Measurements from ENCODE around the gene C2CD4D.

DNA sequence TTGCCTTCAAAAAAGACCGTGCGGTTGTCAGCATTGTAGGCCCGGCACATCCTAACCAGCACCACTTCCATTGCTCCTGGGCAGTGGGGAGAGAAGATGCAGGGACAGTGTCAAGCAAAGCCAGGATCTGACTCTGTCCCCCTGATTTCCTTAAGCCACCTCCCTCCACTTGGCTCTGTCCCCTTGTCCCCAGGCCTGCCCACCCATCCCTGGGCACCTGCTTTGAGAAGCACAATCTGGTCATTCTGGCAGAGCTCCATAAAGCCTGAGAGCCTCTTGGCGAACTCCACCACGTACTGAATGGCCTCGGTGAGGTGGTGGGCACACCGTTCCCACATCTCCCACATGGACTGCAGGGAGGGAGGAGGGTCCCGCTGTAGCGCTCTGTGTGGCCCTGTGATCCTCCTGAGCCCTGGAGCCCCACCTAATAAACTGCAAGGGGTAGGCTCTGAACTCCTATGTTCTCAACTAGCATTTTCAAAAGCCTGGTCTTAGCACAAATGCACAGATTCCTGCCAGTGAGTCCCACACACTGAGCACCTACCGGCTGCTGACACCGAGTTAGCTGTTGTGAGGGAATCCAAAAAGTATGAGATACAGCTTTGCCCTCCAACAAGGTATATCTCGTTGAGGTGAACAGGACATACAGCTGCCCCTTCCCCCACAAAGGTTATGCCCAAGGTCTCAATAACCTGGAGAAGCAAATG lies 26.2 kb downstream of the C2CD4D start:
- no peak for TF ChIP-seq PCBP2 (optimal IDR thresholded peaks at IDR 0.05; ENCODE audit: low read depth, low read length, poor library complexity, severe bottlenecking)
- TF ChIP-seq ZNF788 (CRISPR knock-in tag; IDR thresholded peaks at IDR 0.05; ENCODE audit: borderline replicate concordance): no peak
- no peak for TF ChIP-seq CEBPB (IDR thresholded peaks at IDR 0.05; ENCODE audit: borderline replicate concordance, low read depth, low read length)
- TF ChIP-seq, protein P1, sequence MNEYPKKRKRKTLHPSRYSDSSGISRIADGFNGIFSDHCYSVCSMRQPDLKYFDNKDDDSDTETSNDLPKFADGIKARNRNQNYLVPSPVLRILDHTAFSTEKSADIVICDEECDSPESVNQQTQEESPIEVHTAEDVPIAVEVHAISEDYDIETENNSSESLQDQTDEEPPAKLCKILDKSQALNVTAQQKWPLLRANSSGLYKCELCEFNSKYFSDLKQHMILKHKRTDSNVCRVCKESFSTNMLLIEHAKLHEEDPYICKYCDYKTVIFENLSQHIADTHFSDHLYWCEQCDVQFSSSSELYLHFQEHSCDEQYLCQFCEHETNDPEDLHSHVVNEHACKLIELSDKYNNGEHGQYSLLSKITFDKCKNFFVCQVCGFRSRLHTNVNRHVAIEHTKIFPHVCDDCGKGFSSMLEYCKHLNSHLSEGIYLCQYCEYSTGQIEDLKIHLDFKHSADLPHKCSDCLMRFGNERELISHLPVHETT (CRISPR knock-in tag; conservative IDR thresholded peaks at IDR 0.05): no peak
- TF ChIP-seq, protein P2, sequence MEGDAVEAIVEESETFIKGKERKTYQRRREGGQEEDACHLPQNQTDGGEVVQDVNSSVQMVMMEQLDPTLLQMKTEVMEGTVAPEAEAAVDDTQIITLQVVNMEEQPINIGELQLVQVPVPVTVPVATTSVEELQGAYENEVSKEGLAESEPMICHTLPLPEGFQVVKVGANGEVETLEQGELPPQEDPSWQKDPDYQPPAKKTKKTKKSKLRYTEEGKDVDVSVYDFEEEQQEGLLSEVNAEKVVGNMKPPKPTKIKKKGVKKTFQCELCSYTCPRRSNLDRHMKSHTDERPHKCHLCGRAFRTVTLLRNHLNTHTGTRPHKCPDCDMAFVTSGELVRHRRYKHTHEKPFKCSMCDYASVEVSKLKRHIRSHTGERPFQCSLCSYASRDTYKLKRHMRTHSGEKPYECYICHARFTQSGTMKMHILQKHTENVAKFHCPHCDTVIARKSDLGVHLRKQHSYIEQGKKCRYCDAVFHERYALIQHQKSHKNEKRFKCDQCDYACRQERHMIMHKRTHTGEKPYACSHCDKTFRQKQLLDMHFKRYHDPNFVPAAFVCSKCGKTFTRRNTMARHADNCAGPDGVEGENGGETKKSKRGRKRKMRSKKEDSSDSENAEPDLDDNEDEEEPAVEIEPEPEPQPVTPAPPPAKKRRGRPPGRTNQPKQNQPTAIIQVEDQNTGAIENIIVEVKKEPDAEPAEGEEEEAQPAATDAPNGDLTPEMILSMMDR (CRISPR knock-in tag; IDR thresholded peaks at IDR 0.05): no peak
- TF ChIP-seq U2AF2 (IDR thresholded peaks at IDR 0.05; ENCODE audit: low read depth, low read length): no peak
- TF ChIP-seq, protein P3, sequence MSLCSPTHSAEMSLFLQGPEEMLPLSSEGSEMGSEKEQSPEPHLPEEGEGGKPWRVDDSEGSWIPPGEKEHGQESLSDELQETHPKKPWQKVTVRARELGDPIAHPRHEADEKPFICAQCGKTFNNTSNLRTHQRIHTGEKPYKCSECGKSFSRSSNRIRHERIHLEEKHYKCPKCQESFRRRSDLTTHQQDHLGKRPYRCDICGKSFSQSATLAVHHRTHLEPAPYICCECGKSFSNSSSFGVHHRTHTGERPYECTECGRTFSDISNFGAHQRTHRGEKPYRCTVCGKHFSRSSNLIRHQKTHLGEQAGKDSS (CRISPR knock-in tag; IDR thresholded peaks at IDR 0.05; ENCODE audit: borderline replicate concordance, low read depth): no peak
- no peak for TF ChIP-seq MAFK (conservative IDR thresholded peaks at IDR 0.05 in 1 of 2, IDR thresholded peaks at IDR 0.05 in 1 of 2; ENCODE audit: low read length in 2 of 2)
- no peak for TF ChIP-seq MEIS1 (CRISPR knock-in tag; IDR thresholded peaks at IDR 0.05; ENCODE audit: borderline replicate concordance)
- TF ChIP-seq TMF1 (CRISPR knock-in tag; IDR thresholded peaks at IDR 0.05; ENCODE audit: low read depth): no peak
- TF ChIP-seq EED (CRISPR knock-in tag; IDR thresholded peaks at IDR 0.05): no peak
- TF ChIP-seq FOXJ3 (CRISPR knock-in tag; IDR thresholded peaks at IDR 0.05; ENCODE audit: borderline replicate concordance): no peak

All from HepG2 (cell line).